ENCODE results near the gene GLTP. TPM values are rescaled to one million over a fixed set of nuclear protein-coding genes. Genes with fewer than 3 reads are reported as not detected.

Gene GLTP
- total RNA-seq, 2 donors from 2014 or later = 15.2 to 20.9 TPM

GRCh38 chr12:109822416-109822815 is 57.9 kb downstream of the GLTP start:
- H3K27me3 Mint-ChIP-seq (ENCODE audit: insufficient read depth) = no peaks in the 10 kb centered on the region
- no peaks in the 10 kb centered on the region for H3K9me3 Mint-ChIP-seq
- Histone ChIP-seq H3K4me3 (ENCODE audit: low read length) (no peak overlapping the region), H3K9ac (ENCODE audit: extremely low read depth, low read length, poor library complexity, severe bottlenecking) (no peak overlapping the region), H3K9me3 (ENCODE audit: control insufficient read depth, low read length) (no peaks in the 10 kb centered on the region), H3K27me3 (ENCODE audit: control insufficient read depth, insufficient read depth, low read length, poor library complexity, severe bottlenecking) (no peaks in the 10 kb centered on the region), H3K36me3 (ENCODE audit: control insufficient read depth, insufficient read depth, low read length) (no peaks in the 10 kb centered on the region), H3K4me1 (ENCODE audit: control insufficient read depth, insufficient read depth, low read length) (no peaks in the 10 kb centered on the region), H3K27ac (ENCODE audit: low read depth, low read length) (no peak overlapping the region)
- H3K36me3 Mint-ChIP-seq (ENCODE audit: low read depth) = peaks cover 5% of the 10 kb centered on the region
- H3K4me1 Mint-ChIP-seq = peaks cover 7% of the 10 kb centered on the region
- TF ChIP-seq CTCF (conservative IDR thresholded peaks at IDR 0.05) = no peak
- DNase-seq = no peak
- H3K27ac Mint-ChIP-seq = peak overlapping the region; percentile 50
- no peak overlapping the region for H3K4me3 Mint-ChIP-seq
- WGBS, 2 experiments (ENCODE audit: insufficient coverage in 1 of 2, insufficient read length in 1 of 2) = 84 to 88% methylated on average over 5 to 7 of the region's 7 CpGs

GRCh38 chr12:109821968-109822367 is 58.4 kb downstream of the GLTP start:
- peaks cover 7% of the 10 kb centered on the region for H3K4me1 Mint-ChIP-seq
- H3K4me3 Mint-ChIP-seq = no peak overlapping the region
- no peak for DNase-seq
- Histone ChIP-seq H3K27me3 (ENCODE audit: control insufficient read depth, insufficient read depth, low read length, poor library complexity, severe bottlenecking) (no peaks in the 10 kb centered on the region), H3K9me3 (ENCODE audit: control insufficient read depth, low read length) (no peaks in the 10 kb centered on the region), H3K4me1 (ENCODE audit: control insufficient read depth, insufficient read depth, low read length) (no peaks in the 10 kb centered on the region), H3K36me3 (ENCODE audit: control insufficient read depth, insufficient read depth, low read length) (no peaks in the 10 kb centered on the region), H3K27ac (ENCODE audit: low read depth, low read length) (no peak overlapping the region), H3K4me3 (ENCODE audit: low read length) (no peak overlapping the region), H3K9ac (ENCODE audit: extremely low read depth, low read length, poor library complexity, severe bottlenecking) (no peak overlapping the region)
- no peak overlapping the region for H3K27ac Mint-ChIP-seq
- no peaks in the 10 kb centered on the region for H3K9me3 Mint-ChIP-seq
- no peaks in the 10 kb centered on the region for H3K27me3 Mint-ChIP-seq (ENCODE audit: insufficient read depth)
- peaks cover 5% of the 10 kb centered on the region for H3K36me3 Mint-ChIP-seq (ENCODE audit: low read depth)
- no peak for TF ChIP-seq CTCF (conservative IDR thresholded peaks at IDR 0.05)

GRCh38 chr12:109820816-109821381 is 59.4 kb downstream of the GLTP start:
- Histone ChIP-seq H3K9ac (ENCODE audit: extremely low read depth, low read length, poor library complexity, severe bottlenecking) (no peak overlapping the region), H3K9me3 (ENCODE audit: control insufficient read depth, low read length) (no peaks in the 10 kb centered on the region), H3K4me1 (ENCODE audit: control insufficient read depth, insufficient read depth, low read length) (no peaks in the 10 kb centered on the region), H3K36me3 (ENCODE audit: control insufficient read depth, insufficient read depth, low read length) (no peaks in the 10 kb centered on the region), H3K4me3 (ENCODE audit: low read length) (no peak overlapping the region), H3K27me3 (ENCODE audit: control insufficient read depth, insufficient read depth, low read length, poor library complexity, severe bottlenecking) (no peaks in the 10 kb centered on the region), H3K27ac (ENCODE audit: low read depth, low read length) (no peak overlapping the region)
- TF ChIP-seq CTCF (conservative IDR thresholded peaks at IDR 0.05) = no peak
- Mint-ChIP-seq H3K4me1 (peaks cover 7% of the 10 kb centered on the region), H3K36me3 (ENCODE audit: low read depth) (peaks cover 5% of the 10 kb centered on the region), H3K9me3 (no peaks in the 10 kb centered on the region), H3K27ac (no peak overlapping the region), H3K27me3 (ENCODE audit: insufficient read depth) (no peaks in the 10 kb centered on the region), H3K4me3 (no peak overlapping the region)
- no peak for DNase-seq
- WGBS, 2 experiments (ENCODE audit: insufficient coverage in 1 of 2, insufficient read length in 1 of 2) = 95 to 98% methylated on average over 16 of the region's 16 CpGs
